HG03045 (cell line): ENCODE measurements around the gene STX2.
"Not testable (repeated sequence)": the region's sequence is repeated elsewhere in the genome, so short reads cannot be mapped to it uniquely, and the experiment has no call there.

Experiments used
- ATAC-seq: cut with Tn5 transposase; IDR thresholded peaks from one replicate; pipeline ENCODE4 v1.9.1; 2021; ENCODE audit warnings: mild to moderate bottlenecking, moderate library complexity; ENCODE audit not compliant: unreplicated experiment

The STX2 gene

DNA sequence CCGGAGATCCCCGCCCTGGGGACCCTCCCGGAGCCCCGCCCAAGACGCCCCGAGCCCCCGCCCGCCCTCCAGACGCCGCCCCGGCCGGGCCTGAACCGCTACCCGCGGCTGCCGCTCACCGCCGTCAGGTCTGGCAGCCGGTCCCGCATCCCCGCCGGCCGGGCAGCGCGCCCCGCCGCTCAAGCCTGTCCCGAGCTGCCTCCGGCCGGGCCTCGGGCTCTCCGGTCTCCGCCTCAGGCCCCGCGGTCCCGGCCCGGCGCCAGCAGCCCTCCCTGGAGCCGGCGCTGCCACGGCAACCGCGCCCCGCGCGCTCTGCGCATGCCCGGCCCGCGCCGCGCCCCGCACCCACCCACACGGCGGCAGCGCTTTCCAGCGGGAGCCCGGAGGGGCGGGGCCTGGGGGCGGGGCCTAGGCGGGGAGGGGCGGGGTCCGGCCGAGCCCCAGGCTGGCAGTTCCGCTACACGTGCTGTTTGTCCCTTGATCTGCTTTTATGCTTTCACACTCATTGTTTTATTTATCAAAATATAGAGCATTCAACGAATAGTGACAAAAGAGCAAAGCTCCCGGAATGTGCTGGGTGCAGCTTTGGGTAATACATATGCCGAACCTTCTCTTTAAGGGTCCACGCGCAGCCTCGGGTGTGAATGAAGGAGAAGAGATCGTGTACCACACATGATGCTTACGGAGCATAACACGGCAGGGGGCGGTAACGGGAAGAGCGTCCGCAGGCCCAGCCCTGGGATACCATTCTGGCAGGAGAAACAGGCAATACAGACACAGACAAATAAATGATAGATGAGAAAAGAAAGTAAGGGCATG, at the start of gene STX2:
Gene STX2, minus strand, starts transcription at position 300 of the 819 bp plus-strand sequence. Its CDS starts 151 bp downstream, at position 149.
- ATAC-seq, result peak; percentile 87

DNA sequence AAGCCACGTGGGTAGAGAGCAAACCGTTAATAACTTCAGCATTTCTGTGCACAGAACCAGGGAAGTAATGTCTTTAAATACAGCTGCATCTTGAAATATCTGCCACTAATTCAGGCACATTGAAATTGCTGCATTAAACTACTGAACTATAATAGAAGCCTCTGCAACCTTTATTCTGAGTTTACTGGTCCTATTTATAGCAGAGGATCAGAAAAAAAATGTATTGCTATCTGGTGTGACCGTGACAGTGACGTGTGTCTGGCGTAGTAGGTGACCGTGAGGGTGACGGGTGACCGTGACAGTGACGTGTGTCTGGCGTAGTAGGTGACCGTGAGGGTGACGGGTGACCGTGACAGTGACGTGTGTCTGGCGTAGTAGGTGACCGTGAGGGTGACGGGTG, 48.1 kb upstream of the STX2 start:
- not testable (repeated sequence) for ATAC-seq

DNA sequence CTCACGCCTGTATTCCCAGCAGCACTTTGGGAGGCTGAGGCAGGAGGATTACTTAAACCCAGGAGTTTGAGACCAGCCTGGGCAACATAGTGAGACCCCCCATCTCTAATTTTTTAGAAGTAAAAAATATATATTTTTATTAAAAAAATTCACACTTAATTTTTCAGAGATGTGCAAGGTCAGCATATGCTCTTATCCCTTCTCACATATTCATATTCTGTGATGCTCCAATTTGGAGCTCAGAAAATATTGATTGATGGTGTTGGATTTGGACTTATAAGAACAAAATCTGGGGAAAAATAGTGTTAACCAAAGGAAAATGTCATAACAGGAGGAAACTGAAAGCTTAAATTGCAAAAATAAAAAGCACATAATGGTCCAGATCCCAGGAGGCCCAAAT, 42.5 kb upstream of the STX2 start:
- no peak for ATAC-seq

DNA sequence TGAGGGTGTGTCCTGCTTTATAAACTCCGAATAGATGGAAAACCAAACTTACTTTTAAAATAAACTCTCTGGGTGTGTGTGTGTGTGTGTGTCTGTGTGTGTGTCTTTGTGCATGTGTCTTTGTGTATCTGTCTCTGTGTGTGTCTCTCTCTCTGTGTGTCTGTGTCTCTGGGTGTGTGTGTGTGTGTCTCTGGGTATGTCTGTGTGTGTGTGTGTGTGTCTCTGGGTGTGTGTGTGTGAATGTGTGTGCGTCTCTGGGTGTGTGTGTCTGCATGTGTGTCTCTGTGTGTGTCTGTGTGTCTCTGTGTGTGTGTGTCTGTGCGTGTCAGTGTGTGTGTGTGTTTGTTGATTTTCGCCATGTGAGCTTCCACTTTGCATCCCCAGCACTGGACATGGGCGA, 42.0 kb upstream of the STX2 start:
- no peak for ATAC-seq

DNA sequence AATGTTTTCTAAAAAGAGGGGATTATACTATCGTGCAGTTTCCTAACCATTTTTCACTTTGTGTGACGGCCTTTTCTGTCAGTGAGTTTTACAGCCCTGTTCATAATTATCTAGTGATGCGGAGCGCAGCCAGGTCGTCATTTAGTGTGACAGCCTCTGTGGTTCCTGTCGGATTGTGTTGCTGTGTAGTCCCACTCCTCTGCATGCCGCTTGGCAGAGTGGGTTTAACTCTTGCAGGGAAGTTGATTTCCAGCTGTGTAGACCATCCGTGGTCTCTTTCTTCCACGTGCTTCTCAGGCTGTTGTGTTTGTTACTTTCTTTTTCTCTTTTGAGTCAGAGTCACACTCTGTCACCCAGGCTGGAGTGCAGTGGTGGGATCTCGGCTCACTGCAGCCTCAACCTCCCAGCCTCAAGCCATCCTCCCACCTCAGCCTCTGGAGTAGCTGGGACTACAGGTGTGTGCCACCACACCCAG, 41.4 kb upstream of the STX2 start:
- peak; percentile 64 for ATAC-seq

DNA sequence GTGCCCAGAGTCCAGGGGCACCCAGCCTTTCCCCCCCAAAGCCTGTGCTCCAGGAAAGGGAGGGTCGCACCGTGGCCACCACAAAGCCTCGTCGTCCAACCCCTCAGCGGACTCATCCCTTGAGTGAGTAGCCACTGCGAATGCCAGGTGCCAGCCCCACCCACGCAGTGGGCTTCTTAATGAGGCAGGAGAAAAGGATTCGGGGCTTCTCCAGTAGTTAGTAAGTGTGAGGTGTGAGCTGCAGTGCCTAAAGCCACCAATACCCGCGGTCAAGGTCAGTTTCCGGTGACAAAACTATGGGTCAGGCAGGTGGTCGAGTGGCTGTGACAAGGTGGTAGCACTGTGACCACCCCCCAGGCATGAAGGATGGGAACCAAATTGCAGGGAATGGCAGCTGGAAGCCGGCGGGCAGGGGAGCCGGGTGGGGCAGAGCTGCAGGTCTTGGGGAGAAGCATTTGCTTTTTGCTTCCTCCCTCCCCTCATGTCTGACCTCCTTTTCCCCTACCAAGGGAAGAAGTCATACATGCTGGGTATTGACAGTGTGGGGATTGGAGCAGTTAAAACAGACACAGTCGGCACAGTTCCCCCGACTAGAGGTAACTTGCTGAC, 40.8 kb upstream of the STX2 start:
- no peak for ATAC-seq

DNA sequence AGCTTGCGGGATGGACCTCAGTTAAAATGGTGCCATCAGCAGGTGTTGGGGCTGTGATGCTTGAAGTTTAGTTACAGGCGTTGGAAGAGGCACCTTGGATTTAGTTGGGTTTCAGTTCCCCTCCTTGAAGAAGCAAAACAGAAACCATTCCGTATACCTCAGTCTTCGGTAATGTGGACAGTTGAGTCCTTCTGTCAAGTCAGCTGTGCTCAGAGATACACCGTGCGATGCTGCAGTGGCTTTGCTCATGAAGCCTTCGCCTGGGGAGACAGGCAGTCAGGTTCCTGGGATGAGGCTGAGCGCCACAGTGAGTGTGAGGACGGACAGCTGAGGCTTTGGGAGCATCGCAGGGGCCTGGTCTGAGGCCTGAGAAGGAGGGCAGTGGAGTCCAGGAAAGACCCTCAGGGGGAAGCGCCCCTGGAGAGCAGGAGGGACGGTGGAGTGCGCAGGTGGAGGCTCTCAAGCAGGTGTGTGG, 40.2 kb upstream of the STX2 start:
- ATAC-seq, result peak; percentile 63

DNA sequence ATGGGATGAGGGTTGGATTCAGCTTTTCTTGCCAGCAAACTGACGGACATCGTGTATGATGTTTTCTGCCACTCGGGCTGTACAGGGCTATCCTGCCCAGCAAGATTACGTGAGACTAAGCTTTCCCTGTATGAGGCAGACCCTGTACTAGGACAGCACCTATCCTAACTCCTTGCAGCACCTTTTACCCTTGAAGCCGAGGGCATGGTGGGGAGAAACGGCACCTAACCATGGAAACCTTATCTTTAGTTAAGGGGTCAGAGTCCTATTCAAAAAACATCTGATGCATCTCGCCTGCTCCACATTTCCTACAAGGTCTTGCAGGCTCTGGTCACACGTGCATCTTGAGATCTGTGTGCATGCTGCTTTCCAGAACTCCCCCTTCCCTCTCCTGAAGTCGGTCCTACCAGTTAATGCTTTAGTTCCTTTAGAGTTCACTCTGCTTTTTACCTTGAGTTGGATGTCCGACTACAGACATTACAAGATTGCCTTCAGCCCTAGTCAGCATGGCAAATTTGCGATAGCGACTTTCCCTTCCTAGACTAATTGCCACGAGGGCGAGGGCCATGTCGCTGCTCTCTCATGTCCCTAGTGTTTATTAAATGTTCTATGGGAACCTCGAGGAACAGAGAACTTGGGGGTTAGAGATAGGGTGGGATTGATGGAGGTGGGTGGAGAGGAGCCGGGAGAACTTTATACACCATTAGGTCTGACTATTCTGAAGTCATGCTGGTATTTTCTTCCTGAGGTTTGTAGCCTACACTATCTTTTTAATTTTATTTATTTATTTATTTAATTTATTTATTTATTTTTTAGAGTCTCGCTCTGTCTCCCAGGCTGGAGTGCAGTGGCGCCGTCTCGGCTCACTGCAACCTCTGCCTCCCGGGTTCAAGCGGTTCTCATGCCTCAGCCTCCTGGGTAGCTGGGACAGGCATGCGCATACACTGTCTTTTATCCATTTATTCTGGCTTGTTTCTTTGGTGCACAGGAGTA, 39.4 kb upstream of the STX2 start:
- ATAC-seq, result no peak

DNA sequence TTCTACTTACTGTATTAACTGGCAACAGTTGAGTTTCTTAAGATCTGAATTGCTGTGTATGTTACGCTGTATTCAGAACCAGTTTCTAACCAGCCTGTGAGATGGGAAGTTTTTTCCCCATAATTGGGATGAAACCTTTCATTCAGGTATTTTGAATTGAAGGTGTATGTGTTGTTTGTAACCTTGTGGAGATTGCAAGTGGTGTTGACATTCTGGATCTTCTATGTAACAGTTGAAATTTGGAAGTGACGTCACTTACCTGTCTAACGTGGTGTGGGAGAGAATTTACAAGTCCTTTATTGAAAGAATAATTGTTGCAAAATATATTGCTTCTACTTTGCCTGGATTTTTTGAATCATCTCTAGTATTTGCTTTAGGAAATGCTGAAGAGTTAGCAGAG, 38.3 kb upstream of the STX2 start:
- ATAC-seq, result no peak

DNA sequence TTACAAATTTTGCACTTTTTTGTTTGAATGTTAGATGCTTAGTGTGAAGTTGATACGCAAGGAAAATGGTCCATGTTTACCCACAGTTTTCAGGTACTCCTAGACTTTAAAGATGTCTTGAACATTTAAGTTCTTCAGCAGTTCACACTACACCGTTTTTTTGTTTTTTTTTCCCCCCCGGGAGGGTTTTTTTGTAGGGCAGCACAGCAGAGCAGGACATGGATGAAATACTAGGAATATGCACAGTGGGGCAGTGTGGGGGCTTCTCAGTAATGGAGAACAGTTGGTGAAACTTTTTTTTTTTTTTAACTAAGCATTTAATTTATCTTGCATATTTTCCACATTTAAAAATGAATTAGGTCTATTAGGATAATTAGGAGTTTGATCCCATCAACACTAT, 37.7 kb upstream of the STX2 start:
- ATAC-seq, result no peak

DNA sequence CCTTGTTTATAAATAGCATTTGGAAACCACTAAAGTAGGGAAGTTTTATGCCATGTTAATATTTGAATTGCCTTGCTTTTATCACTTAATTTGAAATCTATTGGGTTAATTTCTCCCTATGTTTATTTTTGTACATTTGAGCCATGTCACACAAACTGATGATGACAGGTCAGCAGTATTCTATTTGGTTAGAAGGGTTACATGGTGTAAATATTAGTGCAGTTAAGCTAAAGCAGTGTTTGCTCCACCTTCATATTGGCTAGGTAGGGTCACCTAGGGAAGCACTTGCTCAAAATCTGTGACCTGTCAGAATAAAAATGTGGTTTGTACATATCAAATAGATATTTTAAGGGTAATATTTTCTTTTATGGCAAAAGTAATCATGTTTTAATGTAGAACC, 37.2 kb upstream of the STX2 start:
- ATAC-seq, result no peak

DNA sequence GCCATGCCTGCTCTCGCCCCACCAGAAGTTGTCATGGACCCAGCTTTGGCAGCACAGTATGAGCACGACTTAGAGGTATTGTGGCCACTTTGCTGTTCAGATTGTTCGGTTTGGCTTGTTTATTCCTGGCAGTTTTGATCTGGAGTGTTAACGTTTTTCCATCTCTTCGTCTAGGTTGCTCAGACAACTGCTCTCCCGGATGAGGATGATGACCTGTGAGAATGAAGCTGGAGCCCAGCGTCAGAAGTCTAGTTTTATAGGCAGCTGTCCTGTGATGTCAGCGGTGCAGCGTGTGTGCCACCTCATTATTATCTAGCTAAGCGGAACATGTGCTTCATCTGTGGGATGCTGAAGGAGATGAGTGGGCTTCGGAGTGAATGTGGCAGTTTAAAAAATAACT, 36.7 kb upstream of the STX2 start:
- ATAC-seq, result not testable (repeated sequence)

DNA sequence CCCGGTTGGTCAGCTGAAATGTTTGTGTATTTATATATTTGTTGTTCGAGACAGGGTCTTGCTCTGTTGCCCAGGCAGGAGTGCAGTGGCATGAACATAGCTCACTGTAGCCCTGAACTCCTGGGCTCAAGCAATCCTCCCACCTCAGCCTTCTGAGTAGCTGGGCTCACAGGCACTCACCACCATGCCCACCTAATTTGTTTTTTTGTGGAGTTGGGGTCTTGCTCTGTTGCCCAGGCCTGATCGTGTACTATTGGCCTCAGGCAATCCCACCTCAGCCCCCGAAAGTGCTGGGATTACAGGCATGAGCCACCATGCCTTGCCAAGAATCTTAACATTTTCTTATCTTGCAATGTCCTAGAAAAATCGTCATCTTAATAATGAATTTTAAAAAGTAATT, 36.1 kb upstream of the STX2 start:
- ATAC-seq, result no peak

DNA sequence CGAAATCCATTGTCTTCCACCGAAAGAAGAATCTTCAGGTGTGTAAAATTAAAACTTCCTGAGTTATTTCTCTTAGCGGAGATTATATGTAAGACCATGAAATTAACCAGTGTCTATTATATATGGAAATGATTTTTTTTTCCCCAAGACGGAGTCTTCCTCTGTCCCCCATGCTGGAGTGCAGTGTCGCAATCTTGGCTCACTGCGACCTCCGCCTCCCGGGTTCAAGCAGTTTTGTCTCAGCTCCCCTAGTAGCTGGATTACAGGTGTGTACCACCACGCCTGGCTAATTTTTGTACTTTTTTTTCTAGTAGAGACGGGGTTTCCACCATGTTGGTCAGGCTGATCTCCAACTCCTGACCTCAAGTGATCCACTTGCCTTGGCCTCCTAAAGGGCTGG, 35.6 kb upstream of the STX2 start:
- no peak for ATAC-seq

DNA sequence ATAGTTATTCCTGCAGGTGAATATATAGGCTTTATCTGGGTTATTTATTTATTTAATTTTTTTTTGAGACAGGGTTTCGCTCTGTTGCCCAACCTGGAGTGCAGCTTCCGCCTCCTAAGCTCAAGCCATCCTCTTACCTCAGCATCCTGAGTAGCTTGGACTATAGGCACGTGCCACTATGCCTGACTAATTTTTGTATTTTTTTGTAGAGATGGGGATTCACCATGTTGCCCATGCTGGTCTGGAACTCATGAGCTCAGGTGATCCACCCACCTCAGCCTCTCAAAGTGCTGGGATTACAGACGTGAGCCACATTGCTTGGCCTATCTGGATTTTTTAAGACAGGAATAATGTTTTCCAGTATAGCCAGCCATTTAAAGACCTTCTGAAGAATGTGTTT, 34.8 kb upstream of the STX2 start:
- ATAC-seq, result no peak

DNA sequence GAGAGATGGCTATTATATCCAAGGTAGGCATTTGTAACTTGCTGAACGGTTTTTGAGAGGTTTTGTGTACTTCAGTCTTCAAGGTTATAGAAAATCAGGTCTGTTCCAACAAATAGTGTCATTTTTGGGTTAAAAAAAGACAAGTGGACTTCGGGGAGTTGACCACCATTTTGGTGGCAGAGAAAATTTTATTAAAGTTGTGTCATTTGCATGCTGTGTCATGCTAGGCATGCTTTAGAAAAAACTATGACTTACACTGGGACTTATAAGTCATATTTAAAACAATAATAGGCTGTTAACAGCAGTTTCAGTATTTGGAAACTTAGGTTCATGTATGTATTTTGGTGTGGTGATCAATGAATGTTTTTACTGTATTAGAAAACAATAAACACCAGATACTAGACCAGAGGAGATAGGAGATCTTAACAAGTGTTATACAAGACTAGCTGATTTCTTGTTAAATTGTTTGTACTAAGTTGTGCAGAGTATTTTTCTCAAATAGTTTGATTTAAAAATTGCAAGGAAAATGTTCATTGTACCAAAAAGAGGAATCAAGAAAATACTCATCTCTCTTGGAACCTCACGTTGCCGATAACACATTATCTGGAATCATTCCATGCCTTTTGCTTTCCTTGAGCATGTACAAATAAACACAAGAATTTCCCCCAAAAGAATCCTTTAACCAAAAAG, 34.2 kb upstream of the STX2 start:
- ATAC-seq, result no peak

DNA sequence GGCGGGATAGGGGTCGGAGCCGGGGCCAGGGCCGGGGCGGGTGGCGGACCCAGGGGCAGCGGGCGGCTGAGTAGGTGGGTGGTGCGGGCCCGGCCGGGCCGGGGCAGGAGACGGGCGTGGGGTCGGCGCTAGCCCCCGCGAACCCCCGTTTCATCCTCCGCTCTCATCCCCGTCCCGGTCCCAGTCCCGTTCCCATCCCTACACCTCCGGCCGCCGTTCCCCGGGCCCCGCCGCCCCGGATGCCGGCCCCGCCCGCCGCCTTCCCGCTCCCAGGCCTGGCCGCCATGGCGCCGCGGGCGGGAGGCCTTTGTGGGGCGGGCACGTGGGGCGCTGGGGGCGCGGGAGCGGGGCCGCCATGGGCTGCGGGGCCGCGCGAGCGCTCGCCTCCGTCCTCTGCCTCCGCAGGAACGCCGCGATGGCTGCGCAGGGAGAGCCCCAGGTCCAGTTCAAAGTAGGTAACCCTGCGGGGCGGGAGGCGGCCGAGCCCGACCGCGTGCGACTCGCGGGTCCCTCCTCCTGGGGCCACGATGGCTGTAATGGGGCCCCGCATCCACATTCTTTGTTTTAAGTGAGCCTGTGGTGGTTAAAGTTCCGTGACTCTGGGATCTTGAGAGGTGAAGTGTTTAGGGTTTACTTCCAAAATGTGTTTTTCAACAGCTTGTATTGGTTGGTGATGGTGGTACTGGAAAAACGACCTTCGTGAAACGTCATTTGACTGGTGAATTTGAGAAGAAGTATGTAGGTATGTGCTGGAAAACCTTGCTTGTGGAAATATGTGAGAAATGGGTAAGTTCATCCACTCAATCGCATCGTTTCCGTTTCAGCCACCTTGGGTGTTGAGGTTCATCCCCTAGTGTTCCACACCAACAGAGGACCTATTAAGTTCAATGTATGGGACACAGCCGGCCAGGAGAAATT, 33.4 kb upstream of the STX2 start:
- ATAC-seq, result peak; percentile 36

DNA sequence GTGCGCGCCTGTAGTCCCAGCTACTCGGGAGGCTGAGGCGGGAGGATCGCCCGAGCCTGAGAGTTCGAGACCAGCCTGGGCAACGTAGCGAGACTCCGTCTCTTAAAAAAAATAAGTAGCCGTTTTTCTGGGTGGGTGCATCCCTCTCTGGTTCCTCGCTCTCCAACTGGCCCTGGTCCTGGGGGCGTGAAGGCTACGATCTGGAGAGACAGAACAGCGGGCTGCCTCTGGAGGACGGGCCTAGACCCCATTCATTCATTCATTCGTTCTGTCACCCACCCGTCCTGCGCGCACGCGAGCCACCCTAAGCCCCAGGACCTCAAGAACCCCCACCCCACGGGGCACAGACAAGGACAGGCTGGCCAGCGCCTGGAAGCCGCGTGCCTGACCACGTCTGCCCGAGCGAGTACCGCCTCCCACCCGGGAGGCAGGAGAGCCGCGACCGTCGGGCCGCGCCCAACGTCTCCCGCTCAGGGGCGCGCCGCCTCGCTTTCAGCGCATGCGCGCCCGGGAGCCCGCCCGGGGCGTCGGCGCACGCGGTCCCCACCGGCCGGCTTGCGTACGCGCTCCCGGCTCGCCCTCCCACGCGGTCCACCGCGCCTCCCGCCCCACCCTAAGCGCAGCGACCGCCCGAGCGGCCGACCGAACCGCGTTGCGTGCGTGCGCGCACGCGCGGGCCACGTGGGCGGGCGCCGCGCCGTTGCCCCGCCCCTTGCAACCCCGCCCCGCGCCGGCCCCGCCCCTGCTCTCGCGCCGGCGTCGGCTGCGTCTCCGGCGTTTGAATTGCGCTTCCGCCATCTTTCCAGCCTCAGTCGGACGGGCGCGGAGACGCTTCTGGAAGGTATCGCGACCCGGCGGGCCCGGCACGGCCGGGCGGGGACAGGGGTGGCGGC, 32.5 kb upstream of the STX2 start, which contains the start of gene RAN:
Gene RAN, plus strand, starts transcription at position 781 of the 893 bp plus-strand sequence. CDS start 528 bp downstream, outside the sequence.
- peak; percentile 67 for ATAC-seq
